Spinal cord (tissue), 10 donors: Measurements from ENCODE around the gene RAPGEFL1. TPM values are rescaled to one million over a fixed set of nuclear protein-coding genes. Genes with fewer than 3 reads are reported as not detected.

Source experiments
- DNase-seq, 6 donors: peaks; one replicate each; pipeline versions ENCODE4 v3.0.0 to v3.0.0-alpha.2; 2013 to 2015; ENCODE audit warnings: low spot score in 6 of 6, low read depth in 4 of 6
- H3K27ac ChIP-seq: one replicate; pipeline ENCODE4 v1.5.1; 2013; ENCODE audit warnings: low read depth, low read length, control low read depth
- H3K27me3 ChIP-seq: one replicate; pipeline ENCODE4 v1.6.1; 2013; ENCODE audit warnings: low read length; ENCODE audit not compliant: control insufficient read depth, insufficient read depth
- H3K36me3 ChIP-seq: one replicate; pipeline ENCODE4 v1.6.1; 2013; ENCODE audit warnings: low read length; ENCODE audit not compliant: control insufficient read depth, insufficient read depth
- H3K4me1 ChIP-seq: one replicate; pipeline ENCODE4 v1.6.1; 2013; ENCODE audit warnings: low read length; ENCODE audit not compliant: control insufficient read depth, insufficient read depth
- H3K4me3 ChIP-seq: one replicate; pipeline ENCODE4 v1.5.1; 2013; ENCODE audit warnings: low read depth, low read length, control low read depth
- H3K9me3 ChIP-seq: one replicate; pipeline ENCODE4 v1.6.1; 2013; ENCODE audit warnings: low read length; ENCODE audit not compliant: control insufficient read depth, insufficient read depth
- WGBS: methylation state at CpG from one replicate; pipeline ENCODE4 v1.1.5; 2013; ENCODE audit warnings: missing lambda C conversion rate; ENCODE audit not compliant: insufficient coverage; 5-methylcytosine and 5-hydroxymethylcytosine counted together
- polyA plus RNA-seq, 2 donors: library from polyadenylated mRNA; unstranded; fragments of 120-200 nt; gene quantifications; one replicate each; pipeline ENCODE4 v1.2.1, GENCODE V29; 2013; ENCODE audit not compliant: insufficient read length in 2 of 2
- total RNA-seq, 2 donors: library from RNA; depleted of rRNA in 1 of 2; stranded (reverse); fragments of 120-200 nt in 1 of 2; fragments of >200 nt in 1 of 2; gene quantifications; one replicate each; pipeline versions ENCODE4 v1.2.3 to v1.2.4, GENCODE V29; 2013 to 2014
- donor health status: healthy.

Gene RAPGEFL1
- total and polyA plus RNA-seq, 4 donors: 10.6 to 77.1 (median 35.4) TPM

DNA sequence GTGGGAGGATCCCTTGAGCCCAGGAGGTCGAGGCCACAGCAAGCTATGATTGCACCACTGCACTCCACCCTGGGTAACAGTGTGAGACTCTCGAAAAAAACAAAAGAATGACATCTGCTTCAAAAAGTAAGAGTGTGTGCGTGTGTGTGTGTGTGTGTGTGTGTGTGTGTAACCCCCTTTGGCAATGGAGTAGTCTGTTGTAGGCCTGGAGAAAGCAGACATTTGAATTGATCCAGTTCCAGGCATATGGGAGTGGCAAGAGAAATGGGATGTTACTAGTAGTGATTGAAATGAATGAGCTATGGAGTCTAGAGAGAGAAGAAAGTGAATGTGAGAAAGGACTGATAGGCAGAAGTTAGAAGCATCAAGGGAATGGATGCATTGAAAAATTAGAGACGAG, 27.0 kb upstream of the RAPGEFL1 start:
- H3K9me3 ChIP-seq: no peaks in the 10 kb centered on the region
- H3K4me3 ChIP-seq: no peak overlapping the region
- peaks cover 71% of the 10 kb centered on the region for H3K36me3 ChIP-seq
- H3K4me1 ChIP-seq: peaks cover 5% of the 10 kb centered on the region
- no peak overlapping the region for H3K27ac ChIP-seq
- no peaks in the 10 kb centered on the region for H3K27me3 ChIP-seq
- WGBS: 89% methylated on average over 4 of the region's 4 CpGs
- no peak for DNase-seq

GRCh38 chr17:40151414-40151963, 25.8 kb upstream of the RAPGEFL1 start:
- 100% methylated on average over 1 of the region's 7 CpGs for WGBS
- Histone ChIP-seq H3K9me3 (no peaks in the 10 kb centered on the region), H3K4me1 (peaks cover 2% of the 10 kb centered on the region), H3K4me3 (no peak overlapping the region), H3K27ac (no peak overlapping the region), H3K27me3 (no peaks in the 10 kb centered on the region), H3K36me3 (peaks cover 66% of the 10 kb centered on the region)
- DNase-seq: no peak

GRCh38 chr17:40153603-40154236, 23.6 kb upstream of the RAPGEFL1 start:
- H3K27ac ChIP-seq: no peak overlapping the region
- H3K36me3 ChIP-seq: peaks cover 53% of the 10 kb centered on the region
- no peak for DNase-seq
- H3K9me3 ChIP-seq: no peaks in the 10 kb centered on the region
- no peaks in the 10 kb centered on the region for H3K4me1 ChIP-seq
- H3K27me3 ChIP-seq: no peaks in the 10 kb centered on the region
- WGBS: 93% methylated on average over 12 of the region's 14 CpGs
- H3K4me3 ChIP-seq: no peak overlapping the region

DNA sequence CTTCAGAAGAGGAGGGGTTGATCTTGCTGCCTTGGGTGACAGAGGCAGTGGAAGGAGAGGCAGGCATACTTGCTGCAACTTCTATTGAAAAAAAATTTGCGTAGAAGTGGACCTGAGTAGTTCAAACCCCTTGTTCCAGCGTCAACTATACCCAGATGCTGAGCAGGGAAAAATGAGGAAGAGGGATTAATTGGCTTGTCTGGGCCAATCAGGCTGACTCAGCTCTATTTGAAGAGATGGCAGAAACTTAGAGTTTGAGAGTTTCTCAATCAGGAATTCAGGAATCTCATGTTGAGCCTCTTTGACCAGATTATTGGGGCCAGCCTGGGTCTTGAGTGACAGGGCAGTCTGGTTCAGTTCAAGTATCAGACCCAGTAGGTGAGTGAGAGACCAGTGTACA, 19.3 kb upstream of the RAPGEFL1 start:
- no peaks in the 10 kb centered on the region for H3K4me1 ChIP-seq
- H3K4me3 ChIP-seq: no peak overlapping the region
- DNase-seq: no peak
- no peak overlapping the region for H3K27ac ChIP-seq
- no peaks in the 10 kb centered on the region for H3K9me3 ChIP-seq
- 100% methylated on average over 2 of the region's 2 CpGs for WGBS
- peaks cover 52% of the 10 kb centered on the region for H3K36me3 ChIP-seq
- H3K27me3 ChIP-seq: no peaks in the 10 kb centered on the region

- DNase-seq: no peak
- Histone ChIP-seq H3K27me3 (no peaks in the 10 kb centered on the region), H3K4me3 (no peak overlapping the region), H3K4me1 (no peaks in the 10 kb centered on the region), H3K9me3 (no peaks in the 10 kb centered on the region), H3K36me3 (peaks cover 56% of the 10 kb centered on the region), H3K27ac (no peak overlapping the region)
- 100% methylated on average over 2 of the region's 3 CpGs for WGBS
Measured at GRCh38 chr17:40158438-40159013, 18.7 kb upstream of the RAPGEFL1 start.

- no peaks in the 10 kb centered on the region for H3K4me1 ChIP-seq
- peaks cover 59% of the 10 kb centered on the region for H3K36me3 ChIP-seq
- H3K27me3 ChIP-seq: no peaks in the 10 kb centered on the region
- H3K27ac ChIP-seq: no peak overlapping the region
- no peak for DNase-seq
- H3K9me3 ChIP-seq: no peaks in the 10 kb centered on the region
- WGBS: 94% methylated on average over 3 of the region's 6 CpGs
- H3K4me3 ChIP-seq: no peak overlapping the region
Measured at GRCh38 chr17:40159456-40159855, 17.8 kb upstream of the RAPGEFL1 start.

DNA sequence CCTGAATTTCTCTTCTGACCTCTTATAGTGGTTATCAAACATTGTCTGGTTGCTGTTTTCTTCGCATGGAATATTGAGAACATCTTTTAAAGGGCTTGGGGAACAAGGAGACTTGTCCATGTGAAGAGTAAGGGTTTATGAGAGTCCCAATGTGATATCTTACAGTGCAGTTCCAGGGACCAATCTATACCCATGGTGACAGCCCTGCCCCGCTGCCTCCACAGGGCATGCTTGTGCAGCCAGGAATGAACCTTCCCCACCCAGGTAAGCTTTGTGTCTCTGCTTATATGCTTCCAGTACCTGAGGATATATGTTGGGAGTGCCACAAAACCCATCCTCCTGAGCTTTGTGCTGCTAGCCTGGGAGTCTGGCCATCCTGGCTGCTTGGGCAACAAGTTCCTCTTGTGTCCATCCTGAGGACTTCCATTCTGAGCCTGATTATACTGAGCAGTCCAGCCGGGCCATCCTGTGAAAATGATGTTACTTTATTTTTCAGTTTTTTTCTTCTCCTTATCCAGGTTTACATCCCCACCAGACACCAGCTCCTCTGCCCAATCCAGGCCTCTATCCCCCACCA, 9.5 kb upstream of the RAPGEFL1 start:
- Histone ChIP-seq H3K27ac (no peak overlapping the region), H3K36me3 (peaks cover 89% of the 10 kb centered on the region), H3K4me3 (no peak overlapping the region), H3K4me1 (no peaks in the 10 kb centered on the region), H3K9me3 (no peaks in the 10 kb centered on the region), H3K27me3 (no peaks in the 10 kb centered on the region)
- WGBS: no CpG with 5 or more reads among the region's 3 CpGs
- DNase-seq: no peak

- H3K36me3 ChIP-seq: peaks cover 87% of the 10 kb centered on the region
- H3K27ac ChIP-seq: no peak overlapping the region
- H3K4me3 ChIP-seq: no peak overlapping the region
- H3K27me3 ChIP-seq: no peaks in the 10 kb centered on the region
- H3K9me3 ChIP-seq: no peaks in the 10 kb centered on the region
- 57% methylated on average over 5 of the region's 11 CpGs for WGBS
- no peaks in the 10 kb centered on the region for H3K4me1 ChIP-seq
- peak in 2 of 6 donors; percentile 72 to 84 for DNase-seq
Measured at GRCh38 chr17:40168262-40168832, 8.9 kb upstream of the RAPGEFL1 start.

DNA sequence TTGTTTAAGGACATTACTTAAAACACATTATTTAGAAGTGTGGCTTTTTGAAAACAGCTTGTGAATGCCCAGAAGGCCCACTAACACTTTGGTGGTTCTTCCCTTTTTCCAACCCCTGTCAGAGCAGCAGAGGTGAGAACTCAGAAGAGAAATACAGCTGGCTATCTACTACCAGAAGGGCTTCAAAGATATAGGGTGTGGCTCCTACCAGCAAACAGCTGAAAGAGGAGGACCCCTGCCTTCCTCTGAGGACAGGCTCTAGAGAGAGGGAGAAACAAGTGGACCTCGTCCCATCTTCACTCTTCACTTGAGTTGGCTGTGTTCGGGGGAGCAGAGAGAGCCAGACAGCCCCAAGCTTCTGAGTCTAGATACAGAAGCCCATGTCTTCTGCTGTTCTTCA, 6.9 kb upstream of the RAPGEFL1 start:
- no CpG with 5 or more reads among the region's 2 CpGs for WGBS
- DNase-seq: no peak
- Histone ChIP-seq H3K36me3 (peaks cover 81% of the 10 kb centered on the region), H3K9me3 (no peaks in the 10 kb centered on the region), H3K27me3 (no peaks in the 10 kb centered on the region), H3K4me3 (no peak overlapping the region), H3K27ac (no peak overlapping the region), H3K4me1 (no peaks in the 10 kb centered on the region)
